Activated CD8-positive, alpha-beta T cell treated with anti-CD3 and anti-CD28 coated beads for 36 hours (primary cell): Measurements from ENCODE around the gene RAG1. TPM values are rescaled to one million over a fixed set of nuclear protein-coding genes. Genes with fewer than 3 reads are reported as not detected.

Experiments
- ATAC-seq: fragments of 200-7000 bp; cut with Tn5 transposase; one replicate; pipeline ENCODE4 v1.10.0; 2021; ENCODE audit warnings: mild to moderate bottlenecking, moderate library complexity
- CTCF ChIA-PET: fragments of 350-600 bp; sonication (Branson Sonifier 250); formaldehyde crosslinking; loops from one replicate; lab custom pipeline; 2021; ENCODE audit warnings: antibody characterized with exemption; lab: Charles Lee
- POLR2A ChIA-PET: fragments of 350-600 bp; sonication (Branson Sonifier 250); formaldehyde crosslinking; loops from one replicate; lab custom pipeline; 2021; ENCODE audit warnings: antibody characterized with exemption; lab: Charles Lee
- DNase-seq: peaks from one replicate; pipeline ENCODE4 v3.0.0-alpha.2; 2020
- H3K27ac Mint-ChIP-seq: one replicate; pipeline ENCODE4 v1.8.0; 2021; ENCODE audit warnings: mild to moderate bottlenecking, mixed read lengths
- H3K27me3 Mint-ChIP-seq: one replicate; pipeline ENCODE4 v1.8.0; 2021; ENCODE audit warnings: mixed read lengths
- H3K36me3 Mint-ChIP-seq: one replicate; pipeline ENCODE4 v1.8.0; 2021; ENCODE audit warnings: low read depth, mixed read lengths
- H3K4me1 Mint-ChIP-seq: one replicate; pipeline ENCODE4 v1.8.0; 2021; ENCODE audit warnings: low read depth, mixed read lengths
- H3K4me3 Mint-ChIP-seq: one replicate; pipeline ENCODE4 v1.8.0; 2021; ENCODE audit warnings: mild to moderate bottlenecking, moderate library complexity, mixed read lengths
- H3K9me3 Mint-ChIP-seq: one replicate; pipeline ENCODE4 v1.8.0; 2021; ENCODE audit warnings: mixed read lengths
- intact Hi-C: fragments of 100-400 bp; cut with micrococcal nuclease; formaldehyde crosslinking; loops from one replicate; pipeline ENCODE4 v1.10.0; 2022
- total RNA-seq, 2 experiments: library from RNA; stranded (reverse); gene quantifications; one replicate each; pipeline ENCODE4 v1.2.3, GENCODE V29; 2021
- TF ChIP-seq, protein P1 (sequence below): fragments of 200-600 bp; IDR thresholded peaks from one replicate; pipeline ENCODE4 v1.8.0; 2022; ENCODE audit warnings: antibody characterized with exemption, mild to moderate bottlenecking

Gene RAG1
- total RNA-seq, 2 experiments from 2014 or later = 0.16 to 0.36 TPM

GRCh38 chr11:36617543-36618362 is 49.9 kb downstream of the RAG1 start:
- H3K27me3 Mint-ChIP-seq = peaks cover 6% of the 10 kb centered on the region
- intact Hi-C loops = no loop called here
- no peaks in the 10 kb centered on the region for H3K36me3 Mint-ChIP-seq
- H3K4me1 Mint-ChIP-seq = no peaks in the 10 kb centered on the region
- H3K27ac Mint-ChIP-seq = no peak overlapping the region
- H3K9me3 Mint-ChIP-seq = no peaks in the 10 kb centered on the region
- CTCF ChIA-PET = no interaction called here
- POLR2A ChIA-PET = interaction anchor here (0.7 kb wide), 1 partner anchor 377 kb away, joined by 3 read pairs; no protein-coding TSS in a partner anchor
- ATAC-seq = no peak
- no peak for DNase-seq
- TF ChIP-seq, protein P1, sequence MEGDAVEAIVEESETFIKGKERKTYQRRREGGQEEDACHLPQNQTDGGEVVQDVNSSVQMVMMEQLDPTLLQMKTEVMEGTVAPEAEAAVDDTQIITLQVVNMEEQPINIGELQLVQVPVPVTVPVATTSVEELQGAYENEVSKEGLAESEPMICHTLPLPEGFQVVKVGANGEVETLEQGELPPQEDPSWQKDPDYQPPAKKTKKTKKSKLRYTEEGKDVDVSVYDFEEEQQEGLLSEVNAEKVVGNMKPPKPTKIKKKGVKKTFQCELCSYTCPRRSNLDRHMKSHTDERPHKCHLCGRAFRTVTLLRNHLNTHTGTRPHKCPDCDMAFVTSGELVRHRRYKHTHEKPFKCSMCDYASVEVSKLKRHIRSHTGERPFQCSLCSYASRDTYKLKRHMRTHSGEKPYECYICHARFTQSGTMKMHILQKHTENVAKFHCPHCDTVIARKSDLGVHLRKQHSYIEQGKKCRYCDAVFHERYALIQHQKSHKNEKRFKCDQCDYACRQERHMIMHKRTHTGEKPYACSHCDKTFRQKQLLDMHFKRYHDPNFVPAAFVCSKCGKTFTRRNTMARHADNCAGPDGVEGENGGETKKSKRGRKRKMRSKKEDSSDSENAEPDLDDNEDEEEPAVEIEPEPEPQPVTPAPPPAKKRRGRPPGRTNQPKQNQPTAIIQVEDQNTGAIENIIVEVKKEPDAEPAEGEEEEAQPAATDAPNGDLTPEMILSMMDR = no peak
- no peak overlapping the region for H3K4me3 Mint-ChIP-seq

DNA sequence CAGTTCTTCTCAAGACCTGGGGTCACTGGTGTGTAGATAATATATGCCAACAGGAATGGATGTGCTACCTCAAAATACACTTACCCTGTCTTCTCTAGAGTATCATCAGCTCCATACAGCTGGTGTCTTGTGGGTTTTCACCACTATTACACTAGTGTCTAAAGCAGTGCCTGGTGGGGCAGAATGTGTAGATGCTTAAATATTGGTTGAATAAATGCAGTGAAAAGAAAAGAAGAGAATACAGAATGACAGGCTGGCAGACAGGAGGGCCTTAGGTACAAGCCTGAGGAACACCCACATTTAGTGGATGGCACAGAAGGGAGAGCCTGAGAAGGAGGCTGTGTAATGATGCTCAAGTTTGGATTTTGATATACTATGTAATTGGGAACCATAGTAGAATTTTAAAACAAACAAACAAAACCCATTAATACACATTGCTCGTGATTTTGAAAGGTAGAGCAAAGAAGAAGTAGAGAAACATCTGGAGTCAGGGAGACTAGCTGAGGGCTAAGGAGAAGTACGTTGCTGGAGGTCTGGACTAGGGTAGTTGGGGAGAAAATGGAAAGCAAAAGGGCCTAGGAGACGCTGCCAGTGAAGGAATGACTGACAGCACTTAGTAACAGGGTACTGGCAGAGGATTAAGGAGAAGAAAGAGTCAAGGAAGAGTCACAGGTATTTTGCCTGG is 50.7 kb downstream of the RAG1 start:
- DNase-seq = no peak
- H3K4me1 Mint-ChIP-seq = no peaks in the 10 kb centered on the region
- POLR2A ChIA-PET = no interaction called here
- no peak overlapping the region for H3K27ac Mint-ChIP-seq
- TF ChIP-seq, protein P1 = no peak
- no peak overlapping the region for H3K4me3 Mint-ChIP-seq
- no peak for ATAC-seq
- intact Hi-C loops = no loop called here
- CTCF ChIA-PET = interaction anchor here (3.9 kb wide), 1 partner anchor 55 kb away, joined by 16 read pairs; no protein-coding TSS in a partner anchor
- H3K27me3 Mint-ChIP-seq = peaks cover 6% of the 10 kb centered on the region
- no peaks in the 10 kb centered on the region for H3K36me3 Mint-ChIP-seq
- no peaks in the 10 kb centered on the region for H3K9me3 Mint-ChIP-seq

DNA sequence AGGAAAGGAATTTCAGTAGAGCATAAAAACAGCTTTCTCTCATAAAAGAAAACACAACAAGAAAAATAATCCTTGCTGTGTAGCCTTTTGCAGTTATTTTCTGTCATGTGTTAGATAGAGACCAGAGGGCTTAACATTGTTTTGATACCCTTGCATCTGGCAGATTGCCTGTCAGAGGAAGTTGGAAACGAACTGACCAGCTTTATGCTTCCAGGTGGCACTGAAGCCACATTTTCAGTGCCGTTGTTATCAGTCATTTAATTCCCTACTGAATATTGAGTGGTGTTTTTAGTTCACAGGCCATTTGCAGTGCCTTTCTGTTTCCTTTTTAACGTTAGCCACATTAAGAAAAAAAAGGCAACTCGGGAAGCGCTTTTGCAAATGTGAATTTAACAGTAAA is 51.7 kb downstream of the RAG1 start:
- intact Hi-C loops = no loop called here
- DNase-seq = no peak
- Mint-ChIP-seq H3K4me3 (no peak overlapping the region), H3K4me1 (no peaks in the 10 kb centered on the region), H3K27me3 (peaks cover 9% of the 10 kb centered on the region), H3K36me3 (no peaks in the 10 kb centered on the region), H3K27ac (no peak overlapping the region), H3K9me3 (no peaks in the 10 kb centered on the region)
- no peak for ATAC-seq
- ChIA-PET CTCF (interaction anchor here (3.9 kb wide), 1 partner anchor 56 kb away, joined by 16 read pairs; no protein-coding TSS in a partner anchor), POLR2A (no interaction called here)
- TF ChIP-seq, protein P1 = no peak

GRCh38 chr11:36620246-36620645 is 52.4 kb downstream of the RAG1 start:
- no peak for ATAC-seq
- Mint-ChIP-seq H3K4me3 (no peak overlapping the region), H3K4me1 (no peaks in the 10 kb centered on the region)

More at GRCh38 chr11:36620246-36620645, 52.4 kb downstream of the RAG1 start:
- Mint-ChIP-seq H3K27me3 (peaks cover 10% of the 10 kb centered on the region), H3K27ac (no peak overlapping the region), H3K9me3 (no peaks in the 10 kb centered on the region), H3K36me3 (no peaks in the 10 kb centered on the region)
- no peak for DNase-seq
- intact Hi-C loops = loop anchor here (5.0 kb wide), 1 partner anchor 58 kb away; no protein-coding TSS in a partner anchor
- ChIA-PET POLR2A (no interaction called here), CTCF (interaction anchor here (3.9 kb wide), 1 partner anchor 56 kb away, joined by 16 read pairs; no protein-coding TSS in a partner anchor)
- TF ChIP-seq, protein P1 = no peak
